ENCODE measurements around the gene CFAP61. TPM values are rescaled to one million over a fixed set of nuclear protein-coding genes. Genes with fewer than 3 reads are reported as not detected.

The CFAP61 gene
- total and polyA plus RNA-seq, 10 donors: 0.06 to 0.17 TPM; not detected in 8

DNA sequence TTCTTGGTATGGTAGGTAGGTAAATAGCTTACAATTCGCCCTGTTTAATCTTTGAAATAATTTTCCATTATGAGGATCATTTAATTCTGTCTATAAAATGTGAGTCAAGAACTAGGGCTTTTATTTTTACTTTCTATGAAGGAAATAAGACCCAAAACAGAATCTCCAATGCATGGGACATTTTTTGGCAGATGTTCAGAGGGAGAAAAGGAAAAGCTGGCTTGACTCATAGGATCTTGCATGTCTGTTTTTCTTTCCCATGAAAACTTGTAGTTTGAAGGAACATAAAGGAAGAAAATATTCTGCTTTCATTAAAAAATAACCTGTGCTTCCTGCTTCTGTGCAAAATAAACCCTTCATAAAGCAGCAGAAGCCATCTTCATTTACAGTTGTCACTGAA is 172.5 kb downstream of the CFAP61 start:
- H3K36me3 ChIP-seq: no peaks in the 10 kb centered on the region
- peaks cover 0 to 15% (median 8%) of the 10 kb centered on the region in 8 donors for H3K9me3 ChIP-seq
- DNase-seq: no peak
- peaks cover 0 to 6% (median 0%) of the 10 kb centered on the region in 7 donors for H3K27me3 ChIP-seq (replicated peaks in 1 of 7)
- WGBS, 5 donors: 68 to 77% (median 73%) methylated on average over 1 of the region's 1 CpG
- H3K27ac ChIP-seq: no peak overlapping the region
- no peaks in the 10 kb centered on the region for H3K4me1 ChIP-seq
- intact Hi-C loops (cut with DNase I; ENCODE audit: low total_unique reads): no loop called here
- no peak for TF ChIP-seq POLR2A (IDR thresholded peaks at IDR 0.05)
- TF ChIP-seq, protein P1, sequence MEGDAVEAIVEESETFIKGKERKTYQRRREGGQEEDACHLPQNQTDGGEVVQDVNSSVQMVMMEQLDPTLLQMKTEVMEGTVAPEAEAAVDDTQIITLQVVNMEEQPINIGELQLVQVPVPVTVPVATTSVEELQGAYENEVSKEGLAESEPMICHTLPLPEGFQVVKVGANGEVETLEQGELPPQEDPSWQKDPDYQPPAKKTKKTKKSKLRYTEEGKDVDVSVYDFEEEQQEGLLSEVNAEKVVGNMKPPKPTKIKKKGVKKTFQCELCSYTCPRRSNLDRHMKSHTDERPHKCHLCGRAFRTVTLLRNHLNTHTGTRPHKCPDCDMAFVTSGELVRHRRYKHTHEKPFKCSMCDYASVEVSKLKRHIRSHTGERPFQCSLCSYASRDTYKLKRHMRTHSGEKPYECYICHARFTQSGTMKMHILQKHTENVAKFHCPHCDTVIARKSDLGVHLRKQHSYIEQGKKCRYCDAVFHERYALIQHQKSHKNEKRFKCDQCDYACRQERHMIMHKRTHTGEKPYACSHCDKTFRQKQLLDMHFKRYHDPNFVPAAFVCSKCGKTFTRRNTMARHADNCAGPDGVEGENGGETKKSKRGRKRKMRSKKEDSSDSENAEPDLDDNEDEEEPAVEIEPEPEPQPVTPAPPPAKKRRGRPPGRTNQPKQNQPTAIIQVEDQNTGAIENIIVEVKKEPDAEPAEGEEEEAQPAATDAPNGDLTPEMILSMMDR (IDR thresholded peaks at IDR 0.05 in 8 of 11, conservative IDR thresholded peaks at IDR 0.05 in 3 of 11): no peak
- no peak for TF ChIP-seq POLR2AphosphoS5 (IDR thresholded peaks at IDR 0.05)
- H3K4me3 ChIP-seq: no peak overlapping the region

DNA sequence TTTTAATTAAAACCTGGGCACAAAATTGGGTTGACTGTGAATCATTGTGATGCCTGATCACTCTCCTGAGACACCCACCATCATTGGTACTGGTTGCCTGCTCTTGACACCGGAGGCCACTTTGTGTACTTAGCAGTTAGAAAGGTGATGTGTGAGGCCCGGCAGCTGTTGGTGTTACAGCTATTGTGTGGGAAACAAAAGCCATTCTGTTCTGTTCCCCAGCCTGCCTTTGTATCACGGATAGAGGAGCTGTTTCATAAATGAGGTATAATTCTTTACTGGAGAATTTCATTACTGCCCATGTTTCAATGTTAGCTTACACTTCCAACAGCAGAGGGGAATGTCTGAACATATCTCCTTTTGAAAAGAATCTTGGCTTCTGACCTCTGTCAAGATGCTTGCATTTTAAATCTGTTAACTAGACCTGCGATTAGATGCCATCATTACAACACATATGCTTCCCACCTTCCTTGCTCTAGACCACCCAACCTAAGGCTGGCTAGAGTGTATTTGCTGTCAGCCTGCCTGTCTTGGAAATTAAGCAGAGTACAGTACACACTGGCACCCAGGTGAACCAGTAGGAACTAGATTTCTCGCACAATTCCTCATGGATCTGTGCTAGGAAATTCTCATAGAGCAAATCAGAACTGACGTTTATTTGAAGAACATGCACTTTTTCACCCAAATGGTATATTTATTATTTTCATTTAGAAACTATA is 173.2 kb downstream of the CFAP61 start:
- no peaks in the 10 kb centered on the region for H3K36me3 ChIP-seq
- H3K27ac ChIP-seq: no peak overlapping the region
- H3K9me3 ChIP-seq: peaks cover 0 to 15% (median 8%) of the 10 kb centered on the region in 8 donors
- H3K4me1 ChIP-seq: no peaks in the 10 kb centered on the region
- intact Hi-C loops (cut with DNase I; ENCODE audit: low total_unique reads): no loop called here
- H3K4me3 ChIP-seq: no peak overlapping the region
- no peak for DNase-seq
- TF ChIP-seq, protein P1 (IDR thresholded peaks at IDR 0.05 in 8 of 11, conservative IDR thresholded peaks at IDR 0.05 in 3 of 11): no peak
- TF ChIP-seq POLR2AphosphoS5 (IDR thresholded peaks at IDR 0.05) (no peak), POLR2A (IDR thresholded peaks at IDR 0.05) (no peak)
- 73 to 81% (median 78%) methylated on average over 6 of the region's 6 CpGs for WGBS, 5 donors
- peaks cover 0 to 4% (median 0%) of the 10 kb centered on the region in 7 donors for H3K27me3 ChIP-seq (replicated peaks in 1 of 7)

DNA sequence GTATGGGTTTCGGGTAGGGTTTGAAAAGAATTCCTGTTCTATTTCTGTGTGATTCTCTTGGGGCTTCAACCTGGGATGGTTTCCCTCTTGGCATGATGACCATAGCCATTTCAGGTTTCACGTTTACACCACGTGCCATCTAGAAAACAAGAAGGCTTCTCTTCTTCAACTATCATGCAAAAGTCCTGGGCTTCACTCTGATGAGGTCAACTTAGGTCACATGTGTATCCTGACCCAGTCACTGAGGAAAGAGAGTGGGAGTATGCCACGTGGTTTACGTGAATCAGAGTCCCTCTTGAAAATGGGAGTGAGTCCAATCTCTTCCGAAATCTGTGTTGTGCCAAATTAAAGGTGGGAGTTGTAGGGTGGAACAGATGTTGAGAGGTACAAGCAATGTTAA is 174.2 kb downstream of the CFAP61 start:
- Histone ChIP-seq H3K27me3 (replicated peaks in 1 of 7) (peaks cover 0 to 9% (median 0%) of the 10 kb centered on the region in 7 donors), H3K27ac (no peak overlapping the region), H3K9me3 (peaks cover 0 to 15% (median 8%) of the 10 kb centered on the region in 8 donors), H3K36me3 (no peaks in the 10 kb centered on the region), H3K4me1 (no peaks in the 10 kb centered on the region), H3K4me3 (no peak overlapping the region)
- TF ChIP-seq, protein P1 (IDR thresholded peaks at IDR 0.05 in 8 of 11, conservative IDR thresholded peaks at IDR 0.05 in 3 of 11): no peak
- TF ChIP-seq POLR2AphosphoS5 (IDR thresholded peaks at IDR 0.05): no peak
- no peak for DNase-seq
- WGBS, 5 donors: 80 to 89% (median 83%) methylated on average over 6 of the region's 6 CpGs
- intact Hi-C loops (cut with DNase I; ENCODE audit: low total_unique reads): no loop called here

GRCh38 chr20:20227013-20227571 is 174.8 kb downstream of the CFAP61 start:
- no peak for DNase-seq
- Histone ChIP-seq H3K4me1 (no peaks in the 10 kb centered on the region), H3K36me3 (no peaks in the 10 kb centered on the region), H3K9me3 (peaks cover 0 to 15% (median 8%) of the 10 kb centered on the region in 8 donors), H3K27me3 (replicated peaks in 1 of 7) (peaks cover 0 to 10% (median 0%) of the 10 kb centered on the region in 7 donors), H3K27ac (no peak overlapping the region), H3K4me3 (no peak overlapping the region)
- WGBS, 5 donors: 94 to 100% (median 96%) methylated on average over 2 of the region's 2 CpGs
- intact Hi-C loops (cut with DNase I; ENCODE audit: low total_unique reads): no loop called here
- TF ChIP-seq POLR2A (IDR thresholded peaks at IDR 0.05) (no peak), POLR2AphosphoS5 (IDR thresholded peaks at IDR 0.05) (no peak)
- TF ChIP-seq, protein P1 (IDR thresholded peaks at IDR 0.05 in 8 of 11, conservative IDR thresholded peaks at IDR 0.05 in 3 of 11): no peak
